ENCODE measurements around the gene SIVA1. TPM values are rescaled to one million over a fixed set of nuclear protein-coding genes. Genes with fewer than 3 reads are reported as not detected.

SIVA1 gene
- total and polyA plus RNA-seq, 9 of the 15 experiments (the other 6 are each of a cell fraction or from before 2014, with no cell fraction given), result 4.2 to 186 (median 54.2) TPM

- TF ChIP-seq, protein P1, sequence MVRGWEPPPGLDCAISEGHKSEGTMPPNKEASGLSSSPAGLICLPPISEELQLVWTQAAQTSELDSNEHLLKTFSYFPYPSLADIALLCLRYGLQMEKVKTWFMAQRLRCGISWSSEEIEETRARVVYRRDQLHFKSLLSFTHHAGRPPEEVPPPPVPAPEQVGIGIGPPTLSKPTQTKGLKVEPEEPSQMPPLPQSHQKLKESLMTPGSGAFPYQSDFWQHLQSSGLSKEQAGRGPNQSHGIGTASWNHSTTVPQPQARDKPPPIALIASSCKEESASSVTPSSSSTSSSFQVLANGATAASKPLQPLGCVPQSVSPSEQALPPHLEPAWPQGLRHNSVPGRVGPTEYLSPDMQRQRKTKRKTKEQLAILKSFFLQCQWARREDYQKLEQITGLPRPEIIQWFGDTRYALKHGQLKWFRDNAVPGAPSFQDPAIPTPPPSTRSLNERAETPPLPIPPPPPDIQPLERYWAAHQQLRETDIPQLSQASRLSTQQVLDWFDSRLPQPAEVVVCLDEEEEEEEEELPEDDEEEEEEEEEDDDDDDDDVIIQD (CRISPR knock-in tag; IDR thresholded peaks at IDR 0.05), result no peak
- TF ChIP-seq PHF8 (IDR thresholded peaks at IDR 0.05; ENCODE audit: borderline replicate concordance, low read length) (peak; percentile 84; the same call in 1 of the 2 replicates), CTBP1 (IDR thresholded peaks at IDR 0.05; ENCODE audit: borderline replicate concordance) (peak; percentile 40; the same call in 1 of the 2 replicates), SMAD1 (IDR thresholded peaks at IDR 0.05; ENCODE audit: low read depth, low read length, partially characterized antibody) (no peak), ZBTB9 (CRISPR knock-in tag; IDR thresholded peaks at IDR 0.05) (no peak), SP2 (IDR thresholded peaks at IDR 0.05; ENCODE audit: extremely low read depth, low read depth, low read length, poor library complexity, severe bottlenecking) (no peak), GABPB2 (CRISPR knock-in tag; conservative IDR thresholded peaks at IDR 0.05) (no peak), SMARCA4 (IDR thresholded peaks at IDR 0.05) (no peak), SRSF9 (IDR thresholded peaks at IDR 0.05; ENCODE audit: borderline replicate concordance, low read depth, low read length) (no peak), E2F3 (CRISPR knock-in tag; IDR thresholded peaks at IDR 0.05) (no peak), ZNF584 (CRISPR knock-in tag; IDR thresholded peaks at IDR 0.05; ENCODE audit: low read depth) (no peak), CCNT2 (IDR thresholded peaks at IDR 0.05; ENCODE audit: borderline replicate concordance, extremely low read depth, insufficient read length, low read depth, low read length) (peak; percentile 57), TFAP4 (CRISPR knock-in tag; IDR thresholded peaks at IDR 0.05; ENCODE audit: borderline replicate concordance) (peak; percentile 50; the same call in 1 of the 2 replicates)
- TF ChIP-seq, protein P2, sequence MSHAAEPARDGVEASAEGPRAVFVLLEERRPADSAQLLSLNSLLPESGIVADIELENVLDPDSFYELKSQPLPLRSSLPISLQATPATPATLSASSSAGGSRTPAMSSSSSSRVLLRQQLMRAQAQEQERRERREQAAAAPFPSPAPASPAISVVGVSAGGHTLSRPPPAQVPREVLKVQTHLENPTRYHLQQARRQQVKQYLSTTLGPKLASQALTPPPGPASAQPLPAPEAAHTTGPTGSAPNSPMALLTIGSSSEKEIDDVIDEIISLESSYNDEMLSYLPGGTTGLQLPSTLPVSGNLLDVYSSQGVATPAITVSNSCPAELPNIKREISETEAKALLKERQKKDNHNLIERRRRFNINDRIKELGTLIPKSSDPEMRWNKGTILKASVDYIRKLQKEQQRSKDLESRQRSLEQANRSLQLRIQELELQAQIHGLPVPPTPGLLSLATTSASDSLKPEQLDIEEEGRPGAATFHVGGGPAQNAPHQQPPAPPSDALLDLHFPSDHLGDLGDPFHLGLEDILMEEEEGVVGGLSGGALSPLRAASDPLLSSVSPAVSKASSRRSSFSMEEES (CRISPR knock-in tag; IDR thresholded peaks at IDR 0.05), result no peak
- TF ChIP-seq, protein P3, sequence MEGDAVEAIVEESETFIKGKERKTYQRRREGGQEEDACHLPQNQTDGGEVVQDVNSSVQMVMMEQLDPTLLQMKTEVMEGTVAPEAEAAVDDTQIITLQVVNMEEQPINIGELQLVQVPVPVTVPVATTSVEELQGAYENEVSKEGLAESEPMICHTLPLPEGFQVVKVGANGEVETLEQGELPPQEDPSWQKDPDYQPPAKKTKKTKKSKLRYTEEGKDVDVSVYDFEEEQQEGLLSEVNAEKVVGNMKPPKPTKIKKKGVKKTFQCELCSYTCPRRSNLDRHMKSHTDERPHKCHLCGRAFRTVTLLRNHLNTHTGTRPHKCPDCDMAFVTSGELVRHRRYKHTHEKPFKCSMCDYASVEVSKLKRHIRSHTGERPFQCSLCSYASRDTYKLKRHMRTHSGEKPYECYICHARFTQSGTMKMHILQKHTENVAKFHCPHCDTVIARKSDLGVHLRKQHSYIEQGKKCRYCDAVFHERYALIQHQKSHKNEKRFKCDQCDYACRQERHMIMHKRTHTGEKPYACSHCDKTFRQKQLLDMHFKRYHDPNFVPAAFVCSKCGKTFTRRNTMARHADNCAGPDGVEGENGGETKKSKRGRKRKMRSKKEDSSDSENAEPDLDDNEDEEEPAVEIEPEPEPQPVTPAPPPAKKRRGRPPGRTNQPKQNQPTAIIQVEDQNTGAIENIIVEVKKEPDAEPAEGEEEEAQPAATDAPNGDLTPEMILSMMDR (IDR thresholded peaks at IDR 0.05 in 2 of 3, conservative IDR thresholded peaks at IDR 0.05 in 1 of 3; ENCODE audit: insufficient read depth in 2 of 3, low read depth in 1 of 3, low read length in 3 of 3), result no peak
- TF ChIP-seq, protein P4, sequence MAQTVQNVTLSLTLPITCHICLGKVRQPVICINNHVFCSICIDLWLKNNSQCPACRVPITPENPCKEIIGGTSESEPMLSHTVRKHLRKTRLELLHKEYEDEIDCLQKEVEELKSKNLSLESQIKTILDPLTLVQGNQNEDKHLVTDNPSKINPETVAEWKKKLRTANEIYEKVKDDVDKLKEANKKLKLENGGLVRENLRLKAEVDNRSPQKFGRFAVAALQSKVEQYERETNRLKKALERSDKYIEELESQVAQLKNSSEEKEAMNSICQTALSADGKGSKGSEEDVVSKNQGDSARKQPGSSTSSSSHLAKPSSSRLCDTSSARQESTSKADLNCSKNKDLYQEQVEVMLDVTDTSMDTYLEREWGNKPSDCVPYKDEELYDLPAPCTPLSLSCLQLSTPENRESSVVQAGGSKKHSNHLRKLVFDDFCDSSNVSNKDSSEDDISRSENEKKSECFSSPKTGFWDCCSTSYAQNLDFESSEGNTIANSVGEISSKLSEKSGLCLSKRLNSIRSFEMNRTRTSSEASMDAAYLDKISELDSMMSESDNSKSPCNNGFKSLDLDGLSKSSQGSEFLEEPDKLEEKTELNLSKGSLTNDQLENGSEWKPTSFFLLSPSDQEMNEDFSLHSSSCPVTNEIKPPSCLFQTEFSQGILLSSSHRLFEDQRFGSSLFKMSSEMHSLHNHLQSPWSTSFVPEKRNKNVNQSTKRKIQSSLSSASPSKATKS (CRISPR knock-in tag; IDR thresholded peaks at IDR 0.05), result no peak
Observed at GRCh38 chr14:104795781-104796686, 43.1 kb downstream of the SIVA1 start (continued).

Data from K562 (cell line).